Loucy (cell line): ENCODE results near the gene CSH2.

ENCODE experiments used
- EZH2phosphoT487 ChIP-seq: fragments of 200-600 bp; IDR thresholded peaks from 2 replicates; pipeline ENCODE4 v1.6.1; 2018; ENCODE audit warnings: antibody characterized with exemption, mild to moderate bottlenecking, moderate library complexity, borderline replicate concordance
- TF ChIP-seq, protein P1 (sequence below): fragments of 200-600 bp; sonication (generic); conservative IDR thresholded peaks from 2 replicates; pipeline ENCODE4 v1.5.1; 2014; ENCODE audit warnings: mild to moderate bottlenecking, antibody characterized with exemption, low read length

DNA sequence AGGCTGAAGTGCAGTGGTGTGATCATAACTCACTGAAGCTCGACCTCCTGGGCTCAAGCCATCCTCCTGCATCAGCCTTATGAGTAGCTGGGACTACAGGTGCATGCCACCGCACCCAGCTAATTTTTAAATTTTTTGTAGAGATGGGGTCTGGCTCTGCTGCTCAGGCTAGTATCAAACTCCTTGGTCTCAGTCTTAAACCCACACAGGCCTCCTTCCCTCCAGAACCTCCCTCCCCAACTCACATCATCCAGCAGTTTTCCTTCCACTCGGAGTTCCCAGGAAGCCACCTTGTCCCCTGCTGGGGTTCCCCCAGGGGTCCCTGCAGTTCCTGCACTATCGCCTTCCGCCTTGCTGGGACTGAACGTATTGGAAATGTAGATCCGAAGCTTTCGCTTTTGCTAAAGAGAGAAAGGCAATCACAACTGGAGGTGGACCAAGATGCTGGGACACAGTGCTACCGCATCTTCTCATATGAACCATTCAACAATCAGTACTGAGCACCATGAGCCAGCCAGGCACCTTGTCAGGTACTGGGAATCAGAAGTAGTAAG, 38.2 kb downstream of the CSH2 start:
- TF ChIP-seq, protein P1, sequence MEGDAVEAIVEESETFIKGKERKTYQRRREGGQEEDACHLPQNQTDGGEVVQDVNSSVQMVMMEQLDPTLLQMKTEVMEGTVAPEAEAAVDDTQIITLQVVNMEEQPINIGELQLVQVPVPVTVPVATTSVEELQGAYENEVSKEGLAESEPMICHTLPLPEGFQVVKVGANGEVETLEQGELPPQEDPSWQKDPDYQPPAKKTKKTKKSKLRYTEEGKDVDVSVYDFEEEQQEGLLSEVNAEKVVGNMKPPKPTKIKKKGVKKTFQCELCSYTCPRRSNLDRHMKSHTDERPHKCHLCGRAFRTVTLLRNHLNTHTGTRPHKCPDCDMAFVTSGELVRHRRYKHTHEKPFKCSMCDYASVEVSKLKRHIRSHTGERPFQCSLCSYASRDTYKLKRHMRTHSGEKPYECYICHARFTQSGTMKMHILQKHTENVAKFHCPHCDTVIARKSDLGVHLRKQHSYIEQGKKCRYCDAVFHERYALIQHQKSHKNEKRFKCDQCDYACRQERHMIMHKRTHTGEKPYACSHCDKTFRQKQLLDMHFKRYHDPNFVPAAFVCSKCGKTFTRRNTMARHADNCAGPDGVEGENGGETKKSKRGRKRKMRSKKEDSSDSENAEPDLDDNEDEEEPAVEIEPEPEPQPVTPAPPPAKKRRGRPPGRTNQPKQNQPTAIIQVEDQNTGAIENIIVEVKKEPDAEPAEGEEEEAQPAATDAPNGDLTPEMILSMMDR, result no peak
- no peak for TF ChIP-seq EZH2phosphoT487
